B cell (primary cell): Measurements from ENCODE around the gene MED27. TPM values are rescaled to one million over a fixed set of nuclear protein-coding genes. Genes with fewer than 3 reads are reported as not detected.

ENCODE experiments used
- ATAC-seq: fragments of 200-7000 bp; cut with Tn5 transposase; one replicate; pipeline ENCODE4 v1.10.0; 2021; ENCODE audit warnings: low read depth, mild to moderate bottlenecking, moderate number of reproducible peaks, moderate library complexity
- CTCF ChIA-PET: fragments of 350-600 bp; sonication (Branson Sonifier 250); formaldehyde crosslinking; loops from one replicate; lab custom pipeline; 2021; ENCODE audit warnings: antibody characterized with exemption, inconsistent platforms; lab: Charles Lee
- POLR2A ChIA-PET: fragments of 350-600 bp; sonication (Branson Sonifier 250); formaldehyde crosslinking; loops from one replicate; lab custom pipeline; 2021; ENCODE audit warnings: antibody characterized with exemption; lab: Charles Lee
- DNase-seq: peaks from one replicate; pipeline ENCODE4 v3.0.0; 2013
- H2AFZ ChIP-seq: 2 replicates; pipeline ENCODE4 v1.6.1; 2012; ENCODE audit warnings: mild to moderate bottlenecking, low read depth, low read length; ENCODE audit not compliant: insufficient read depth, poor library complexity, severe bottlenecking
- H3K27ac ChIP-seq, 2 donors: 1 replicate in 1 of 2; 2 replicates in 1 of 2; pipeline ENCODE4 v1.5.1; 2012 to 2013; ENCODE audit warnings: low read length in 2 of 2, mild to moderate bottlenecking in 2 of 2, moderate library complexity in 1 of 2
- H3K27me3 ChIP-seq, 4 experiments: fragments of 200-600 bp in 1 of 4; sonication (generic) in 1 of 4; replicated peaks in 1 of 4; 1 replicate in 2 of 4; 2 replicates in 2 of 4; pipeline versions ENCODE4 v1.6.1 to v1.7.0; 2013 to 2016; ENCODE audit warnings: low read length in 3 of 4, mild to moderate bottlenecking in 2 of 4, mixed read lengths in 1 of 4, moderate library complexity in 1 of 4; ENCODE audit not compliant: insufficient read depth in 4 of 4, control insufficient read depth in 3 of 4; ENCODE audit errors: control extremely low read depth in 1 of 4
- H3K36me3 ChIP-seq, 2 experiments: replicated peaks in 1 of 2; 1 replicate in 1 of 2; 2 replicates in 1 of 2; pipeline versions ENCODE4 v1.6.1 to v1.7.1; 2013; ENCODE audit warnings: low read length in 1 of 2; ENCODE audit not compliant: insufficient read depth in 2 of 2, control insufficient read depth in 1 of 2; ENCODE audit errors: control extremely low read depth in 1 of 2, extremely low read depth in 1 of 2
- H3K4me1 ChIP-seq, 2 donors: fragments of 200-600 bp in 1 of 2; sonication (generic) in 1 of 2; 1 replicate in 1 of 2; 2 replicates in 1 of 2; pipeline versions ENCODE4 v1.5.1 to v1.6.1; 2013 to 2017; ENCODE audit warnings: low read length in 2 of 2; ENCODE audit not compliant: control insufficient read depth in 2 of 2, insufficient read depth in 2 of 2
- H3K4me2 ChIP-seq: replicated peaks from 2 replicates; pipeline ENCODE3; 2012; ENCODE audit warnings: mild to moderate bottlenecking, low read depth, low read length; ENCODE audit not compliant: poor library complexity, severe bottlenecking
- H3K4me3 ChIP-seq, 5 experiments: fragments of 200-600 bp in 1 of 5; sonication (generic) in 1 of 5; 1 replicate in 3 of 5; 2 replicates in 2 of 5; pipeline versions ENCODE4 v1.5.1 to v1.7.0; 2011 to 2016; ENCODE audit warnings: low read length in 4 of 5, mild to moderate bottlenecking in 4 of 5, low read depth in 2 of 5, control low read depth in 1 of 5, moderate library complexity in 1 of 5; ENCODE audit not compliant: insufficient read depth in 1 of 5; ENCODE audit errors: control extremely low read depth in 1 of 5, extremely low read depth in 1 of 5
- H3K79me2 ChIP-seq: fragments of 200-600 bp; sonication (generic); one replicate; pipeline ENCODE4 v1.6.0; 2016; ENCODE audit warnings: low read length; ENCODE audit not compliant: control insufficient read depth, insufficient read depth
- H3K9ac ChIP-seq: fragments of 200-600 bp; sonication (generic); 2 replicates; pipeline ENCODE4 v1.6.1; 2017; ENCODE audit warnings: mild to moderate bottlenecking, low read length, moderate library complexity
- H3K9me3 ChIP-seq, 3 donors: one replicate each; pipeline versions ENCODE4 v1.6.1 to v1.7.1; 2013; ENCODE audit warnings: low read length in 2 of 3; ENCODE audit not compliant: control insufficient read depth in 2 of 3, insufficient read depth in 1 of 3; ENCODE audit errors: control extremely low read depth in 1 of 3
- H4K20me1 ChIP-seq: 2 replicates; pipeline ENCODE4 v1.6.0; 2012; ENCODE audit warnings: mild to moderate bottlenecking, low read length; ENCODE audit not compliant: insufficient read depth, control insufficient read depth, poor library complexity, severe bottlenecking
- H3K27ac Mint-ChIP-seq: one replicate; pipeline ENCODE4 v1.8.0; 2021; ENCODE audit warnings: mixed read lengths
- H3K27me3 Mint-ChIP-seq: one replicate; pipeline ENCODE4 v1.8.0; 2021; ENCODE audit warnings: mixed read lengths
- H3K4me1 Mint-ChIP-seq: one replicate; pipeline ENCODE4 v1.8.0; 2021; ENCODE audit warnings: mixed read lengths
- H3K4me3 Mint-ChIP-seq: one replicate; pipeline ENCODE4 v1.8.0; 2021; ENCODE audit warnings: mixed read lengths
- H3K9me3 Mint-ChIP-seq: one replicate; pipeline ENCODE4 v1.8.0; 2022; ENCODE audit warnings: mixed read lengths; ENCODE audit not compliant: insufficient read depth
- CTCF ChIP-seq: fragments of 200-600 bp; IDR thresholded peaks from one replicate; pipeline ENCODE4 v1.8.0; 2022; ENCODE audit warnings: antibody characterized with exemption, mild to moderate bottlenecking
- EZH2 ChIP-seq: IDR thresholded peaks from 2 replicates; pipeline ENCODE4 v1.6.1; 2012; ENCODE audit warnings: borderline replicate concordance, low read depth, mild to moderate bottlenecking, moderate library complexity, low read length; ENCODE audit not compliant: insufficient read depth, poor library complexity, severe bottlenecking
- WGBS: methylation state at CpG from one replicate; pipeline ENCODE4 v1.1.5; 2013; ENCODE audit warnings: missing lambda C conversion rate; ENCODE audit not compliant: insufficient coverage; 5-methylcytosine and 5-hydroxymethylcytosine counted together
- intact Hi-C: fragments of 100-400 bp; cut with micrococcal nuclease; formaldehyde crosslinking; loops from one replicate; pipeline ENCODE4 v1.10.0; 2022
- polyA plus RNA-seq: library from polyadenylated mRNA; depleted of rRNA; stranded (reverse); fragments of >200 nt; gene quantifications from 2 replicates; pipeline ENCODE4 v1.2.3, GENCODE V29; 2012
- total RNA-seq, 2 donors: library from RNA; stranded (reverse); fragments of 120-200 nt in 1 of 2; gene quantifications; 1 replicate in 1 of 2; 2 replicates in 1 of 2; pipeline versions ENCODE4 v1.2.3 to v1.2.4, GENCODE V29; 2013 to 2022

The MED27 gene
- total and polyA plus RNA-seq, 2 donors (not counting 1 experiment from before 2014, with no cell fraction given) = 17.4 to 17.7 TPM

- H3K36me3 ChIP-seq = peaks cover 0 to 4% of the 10 kb centered on the region in 2 experiments
- ChIA-PET CTCF (no interaction called here), POLR2A (no interaction called here)
- TF ChIP-seq EZH2 (no peak), CTCF (no peak)
- H3K9ac ChIP-seq = no peak overlapping the region
- Mint-ChIP-seq H3K9me3 (no peaks in the 10 kb centered on the region), H3K27ac (no peak overlapping the region), H3K4me3 (no peak overlapping the region), H3K27me3 (no peaks in the 10 kb centered on the region), H3K4me1 (no peaks in the 10 kb centered on the region)
- no peak for ATAC-seq
- no peak overlapping the region for H3K4me3 ChIP-seq
- 100% methylated on average over 12 of the region's 12 CpGs for WGBS
- H3K27ac ChIP-seq = no peak overlapping the region
- no peak for DNase-seq
- H3K4me2 ChIP-seq = no peak overlapping the region
- H3K27me3 ChIP-seq = no peaks in the 10 kb centered on the region
- H3K4me1 ChIP-seq = no peaks in the 10 kb centered on the region
- no peaks in the 10 kb centered on the region for H3K79me2 ChIP-seq
- no peak overlapping the region for H2AFZ ChIP-seq
- intact Hi-C loops = no loop called here
- H3K9me3 ChIP-seq = no peaks in the 10 kb centered on the region
- no peaks in the 10 kb centered on the region for H4K20me1 ChIP-seq
These were observed 205.2 kb downstream of the MED27 start for GRCh38 chr9:131874447-131874846.

GRCh38 chr9:131873891-131874440 lies 205.7 kb downstream of the MED27 start:
- ATAC-seq = no peak
- Histone ChIP-seq H3K9ac (no peak overlapping the region), H4K20me1 (no peaks in the 10 kb centered on the region), H3K4me3 (no peak overlapping the region), H2AFZ (no peak overlapping the region), H3K79me2 (no peaks in the 10 kb centered on the region), H3K27ac (no peak overlapping the region), H3K36me3 (peaks cover 0 to 4% of the 10 kb centered on the region in 2 experiments), H3K9me3 (no peaks in the 10 kb centered on the region), H3K4me2 (no peak overlapping the region), H3K27me3 (no peaks in the 10 kb centered on the region), H3K4me1 (no peaks in the 10 kb centered on the region)
- 95% methylated on average over 13 of the region's 13 CpGs for WGBS
- ChIA-PET POLR2A (no interaction called here), CTCF (no interaction called here)
- no peaks in the 10 kb centered on the region for H3K27me3 Mint-ChIP-seq
- intact Hi-C loops = no loop called here
- H3K4me3 Mint-ChIP-seq = no peak overlapping the region
- no peak for DNase-seq
- no peak for TF ChIP-seq CTCF
- no peak for TF ChIP-seq EZH2
- no peaks in the 10 kb centered on the region for H3K9me3 Mint-ChIP-seq
- no peaks in the 10 kb centered on the region for H3K4me1 Mint-ChIP-seq
- no peak overlapping the region for H3K27ac Mint-ChIP-seq
